Right lobe of liver (tissue), 4 donors: ENCODE data around the gene PSMD13.

Experiments used
- POLR2A ChIP-seq: fragments of 450-650 bp; IDR thresholded peaks from one replicate; pipeline ENCODE4 v1.6.1; 2017; ENCODE audit warnings: antibody characterized with exemption, mild to moderate bottlenecking
- TF ChIP-seq, protein P1 (sequence below), 4 donors: fragments of 200-600 bp in 3 of 4; fragments of 450-650 bp in 1 of 4; IDR thresholded peaks; one replicate each; pipeline versions ENCODE4 v1.5.1 to v1.8.0; 2016 to 2022; ENCODE audit warnings: antibody characterized with exemption in 4 of 4, mild to moderate bottlenecking in 2 of 4
- donor health status: DM: no; HTN: no; CAD: no.
- donor health status: DM: no; HTN: no; CAD: no.
- donor health status: DM: no; HTN: yes; CAD: no.

DNA sequence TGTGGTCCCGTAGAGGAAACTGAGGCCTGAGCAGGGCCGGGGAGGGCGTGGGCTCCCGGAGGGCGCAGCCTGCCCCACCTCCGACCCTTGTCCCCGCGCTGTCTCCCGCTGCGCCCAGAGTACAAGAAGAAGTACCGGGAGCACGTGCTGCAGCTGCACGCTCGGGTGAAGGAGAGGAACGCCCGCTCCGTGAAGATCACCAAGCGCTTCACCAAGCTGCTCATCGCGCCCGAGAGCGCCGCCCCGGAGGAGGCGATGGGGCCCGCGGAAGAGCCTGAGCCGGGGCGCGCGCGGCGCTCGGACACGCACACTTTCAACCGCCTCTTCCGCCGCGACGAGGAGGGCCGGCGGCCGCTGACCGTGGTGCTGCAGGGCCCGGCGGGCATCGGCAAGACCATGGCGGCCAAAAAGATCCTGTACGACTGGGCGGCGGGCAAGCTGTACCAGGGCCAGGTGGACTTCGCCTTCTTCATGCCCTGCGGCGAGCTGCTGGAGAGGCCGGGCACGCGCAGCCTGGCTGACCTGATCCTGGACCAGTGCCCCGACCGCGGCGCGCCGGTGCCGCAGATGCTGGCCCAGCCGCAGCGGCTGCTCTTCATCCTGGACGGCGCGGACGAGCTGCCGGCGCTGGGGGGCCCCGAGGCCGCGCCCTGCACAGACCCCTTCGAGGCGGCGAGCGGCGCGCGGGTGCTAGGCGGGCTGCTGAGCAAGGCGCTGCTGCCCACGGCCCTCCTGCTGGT lies 43.4 kb downstream of the PSMD13 start:
- TF ChIP-seq, protein P1, sequence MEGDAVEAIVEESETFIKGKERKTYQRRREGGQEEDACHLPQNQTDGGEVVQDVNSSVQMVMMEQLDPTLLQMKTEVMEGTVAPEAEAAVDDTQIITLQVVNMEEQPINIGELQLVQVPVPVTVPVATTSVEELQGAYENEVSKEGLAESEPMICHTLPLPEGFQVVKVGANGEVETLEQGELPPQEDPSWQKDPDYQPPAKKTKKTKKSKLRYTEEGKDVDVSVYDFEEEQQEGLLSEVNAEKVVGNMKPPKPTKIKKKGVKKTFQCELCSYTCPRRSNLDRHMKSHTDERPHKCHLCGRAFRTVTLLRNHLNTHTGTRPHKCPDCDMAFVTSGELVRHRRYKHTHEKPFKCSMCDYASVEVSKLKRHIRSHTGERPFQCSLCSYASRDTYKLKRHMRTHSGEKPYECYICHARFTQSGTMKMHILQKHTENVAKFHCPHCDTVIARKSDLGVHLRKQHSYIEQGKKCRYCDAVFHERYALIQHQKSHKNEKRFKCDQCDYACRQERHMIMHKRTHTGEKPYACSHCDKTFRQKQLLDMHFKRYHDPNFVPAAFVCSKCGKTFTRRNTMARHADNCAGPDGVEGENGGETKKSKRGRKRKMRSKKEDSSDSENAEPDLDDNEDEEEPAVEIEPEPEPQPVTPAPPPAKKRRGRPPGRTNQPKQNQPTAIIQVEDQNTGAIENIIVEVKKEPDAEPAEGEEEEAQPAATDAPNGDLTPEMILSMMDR (IDR thresholded peaks at IDR 0.05), result no peak
- TF ChIP-seq POLR2A, result peak; percentile 30
